SJCRH30 (cell line): ENCODE data around the gene ISLR. TPM values are rescaled to one million over a fixed set of nuclear protein-coding genes. Genes with fewer than 3 reads are reported as not detected.
A peak's percentile ranks its signal among the peaks of the same experiment; 100 is the strongest.

ENCODE experiments used
- DNase-seq, 2 experiments: peaks; one replicate each; pipeline ENCODE4 v3.0.0-alpha.2; 2015 to 2020
- H3K27ac ChIP-seq: fragments of 250-450 bp; sonication (Bioruptor Pico); 2 replicates; pipeline ENCODE4 v1.5.1; 2020; ENCODE audit warnings: mild to moderate bottlenecking, moderate library complexity
- H3K27me3 ChIP-seq: fragments of 250-450 bp; sonication (Bioruptor Pico); 2 replicates; pipeline ENCODE4 v1.5.1; 2020; ENCODE audit warnings: mild to moderate bottlenecking, moderate library complexity
- H3K36me3 ChIP-seq: fragments of 250-450 bp; sonication (Bioruptor Pico); 2 replicates; pipeline ENCODE4 v1.5.1; 2020; ENCODE audit warnings: mild to moderate bottlenecking, moderate library complexity
- H3K4me1 ChIP-seq: fragments of 250-450 bp; sonication (Bioruptor Pico); 2 replicates; pipeline ENCODE4 v1.5.1; 2020; ENCODE audit warnings: mild to moderate bottlenecking, moderate library complexity
- H3K4me3 ChIP-seq: fragments of 250-450 bp; sonication (Bioruptor Pico); 2 replicates; pipeline ENCODE4 v1.5.1; 2020; ENCODE audit warnings: mild to moderate bottlenecking, moderate library complexity
- H3K9me3 ChIP-seq: fragments of 250-450 bp; sonication (Bioruptor Pico); replicated peaks from 2 replicates; pipeline ENCODE4 v1.5.1; 2020; ENCODE audit warnings: mild to moderate bottlenecking, moderate library complexity
- total RNA-seq: library from RNA; depleted of rRNA; stranded (reverse); fragments of >200 nt; shearing (Covaris generic); gene quantifications from 2 replicates; pipeline ENCODE4 v1.2.3, GENCODE V29; 2014

ISLR gene
- total RNA-seq, 1 experiment from 2014 or later = 19.8 TPM

- Histone ChIP-seq H3K4me3 (no peak overlapping the region), H3K4me1 (peaks cover 62% of the 10 kb centered on the region), H3K36me3 (no peaks in the 10 kb centered on the region), H3K27ac (no peak overlapping the region), H3K9me3 (no peaks in the 10 kb centered on the region), H3K27me3 (no peaks in the 10 kb centered on the region)
- DNase-seq = no peak
Observed at GRCh38 chr15:74174958-74175253, 1.4 kb downstream of the ISLR start.

- no peak overlapping the region for H3K4me3 ChIP-seq
- no peaks in the 10 kb centered on the region for H3K9me3 ChIP-seq
- no peak overlapping the region for H3K27ac ChIP-seq
- H3K4me1 ChIP-seq = peaks cover 64% of the 10 kb centered on the region
- no peak for DNase-seq
- H3K27me3 ChIP-seq = no peaks in the 10 kb centered on the region
- peaks cover 4% of the 10 kb centered on the region; the same call in 1 of the 2 replicates for H3K36me3 ChIP-seq
Observed at GRCh38 chr15:74175271-74176191, 2.0 kb downstream of the ISLR start.

- Histone ChIP-seq H3K36me3 (peaks cover 4% of the 10 kb centered on the region), H3K27ac (peak overlapping the region; percentile 31), H3K4me1 (peaks cover 64% of the 10 kb centered on the region), H3K27me3 (no peaks in the 10 kb centered on the region), H3K9me3 (no peaks in the 10 kb centered on the region), H3K4me3 (no peak overlapping the region)
- DNase-seq = peak; percentile 83 to 85
Observed at GRCh38 chr15:74176262-74177214, 3.0 kb downstream of the ISLR start.

- DNase-seq = no peak
- Histone ChIP-seq H3K27me3 (no peaks in the 10 kb centered on the region), H3K4me1 (peaks cover 54% of the 10 kb centered on the region), H3K4me3 (no peak overlapping the region), H3K27ac (peak overlapping the region; percentile 7; the same call in 1 of the 2 replicates), H3K9me3 (no peaks in the 10 kb centered on the region), H3K36me3 (peaks cover 4% of the 10 kb centered on the region)
Observed at GRCh38 chr15:74178326-74179100, 5.0 kb downstream of the ISLR start.

- no peak overlapping the region for H3K4me3 ChIP-seq
- DNase-seq = peak; percentile 36 to 39
- peaks cover 48% of the 10 kb centered on the region for H3K4me1 ChIP-seq
- peaks cover 4% of the 10 kb centered on the region for H3K36me3 ChIP-seq
- no peaks in the 10 kb centered on the region for H3K9me3 ChIP-seq
- H3K27ac ChIP-seq = no peak overlapping the region; the same call in 1 of the 2 replicates
- H3K27me3 ChIP-seq = no peaks in the 10 kb centered on the region
Observed at GRCh38 chr15:74179101-74179841, 5.8 kb downstream of the ISLR start.

- Histone ChIP-seq H3K36me3 (peaks cover 4% of the 10 kb centered on the region), H3K9me3 (no peaks in the 10 kb centered on the region), H3K4me3 (no peak overlapping the region), H3K27me3 (no peaks in the 10 kb centered on the region), H3K4me1 (peaks cover 42% of the 10 kb centered on the region), H3K27ac (no peak overlapping the region; the same call in 1 of the 2 replicates)
- peak; percentile 28 to 29 for DNase-seq
Observed at GRCh38 chr15:74179983-74180880, 6.7 kb downstream of the ISLR start.

- H3K4me1 ChIP-seq = peaks cover 41% of the 10 kb centered on the region
- H3K27ac ChIP-seq = no peak overlapping the region
- no peak for DNase-seq
- no peaks in the 10 kb centered on the region for H3K9me3 ChIP-seq
- no peak overlapping the region for H3K4me3 ChIP-seq
- no peaks in the 10 kb centered on the region for H3K27me3 ChIP-seq
- peaks cover 4% of the 10 kb centered on the region for H3K36me3 ChIP-seq
Observed at GRCh38 chr15:74180881-74181602, 7.5 kb downstream of the ISLR start.

- Histone ChIP-seq H3K27ac (no peak overlapping the region), H3K4me3 (no peak overlapping the region), H3K27me3 (no peaks in the 10 kb centered on the region), H3K9me3 (no peaks in the 10 kb centered on the region), H3K36me3 (peaks cover 4% of the 10 kb centered on the region), H3K4me1 (peaks cover 30% of the 10 kb centered on the region)
- no peak for DNase-seq
Observed at GRCh38 chr15:74182131-74182530, 8.6 kb downstream of the ISLR start.

- H3K4me1 ChIP-seq = peaks cover 8% of the 10 kb centered on the region
- DNase-seq = no peak
- H3K36me3 ChIP-seq = peaks cover 4% of the 10 kb centered on the region
- no peaks in the 10 kb centered on the region for H3K9me3 ChIP-seq
- H3K27me3 ChIP-seq = no peaks in the 10 kb centered on the region
- no peak overlapping the region for H3K4me3 ChIP-seq
- no peak overlapping the region for H3K27ac ChIP-seq
Observed at GRCh38 chr15:74184582-74185091, 11.1 kb downstream of the ISLR start.

GRCh38 chr15:74185710-74186348 lies 12.3 kb downstream of the ISLR start:
- H3K27me3 ChIP-seq = no peaks in the 10 kb centered on the region
- no peak overlapping the region for H3K27ac ChIP-seq
- H3K4me3 ChIP-seq = no peak overlapping the region
- DNase-seq = no peak
- H3K9me3 ChIP-seq = no peaks in the 10 kb centered on the region
- H3K36me3 ChIP-seq = no peaks in the 10 kb centered on the region; the same call in 1 of the 2 replicates
- H3K4me1 ChIP-seq = no peaks in the 10 kb centered on the region

- H3K9me3 ChIP-seq = no peaks in the 10 kb centered on the region
- no peaks in the 10 kb centered on the region for H3K27me3 ChIP-seq
- DNase-seq = no peak
- H3K36me3 ChIP-seq = no peaks in the 10 kb centered on the region
- peaks cover 5% of the 10 kb centered on the region for H3K4me1 ChIP-seq
- no peak overlapping the region for H3K27ac ChIP-seq
- no peak overlapping the region for H3K4me3 ChIP-seq
Observed at GRCh38 chr15:74188216-74188615, 14.7 kb downstream of the ISLR start.

- Histone ChIP-seq H3K4me1 (peaks cover 37% of the 10 kb centered on the region), H3K9me3 (no peaks in the 10 kb centered on the region), H3K4me3 (no peak overlapping the region), H3K27me3 (no peaks in the 10 kb centered on the region), H3K36me3 (no peaks in the 10 kb centered on the region; the same call in 1 of the 2 replicates), H3K27ac (no peak overlapping the region)
- no peak for DNase-seq
Observed at GRCh38 chr15:74191798-74192197, 18.3 kb downstream of the ISLR start.
